Upper lobe of left lung (tissue), 4 donors: ENCODE data around the gene PTPRK.

Experiments
- EP300 ChIP-seq, 4 donors: sonication (generic); formaldehyde crosslinking; IDR thresholded peaks; one replicate each; pipeline ENCODE4 v1.5.1; 2017; ENCODE audit warnings: antibody characterized with exemption in 4 of 4, control low read depth in 2 of 4
- POLR2A ChIP-seq, 4 donors: fragments of 450-650 bp; IDR thresholded peaks; one replicate each; pipeline ENCODE4 v1.5.1; 2016 to 2017; ENCODE audit warnings: antibody characterized with exemption in 4 of 4, mild to moderate bottlenecking in 2 of 4
- POLR2AphosphoS5 ChIP-seq, 2 donors: sonication (generic); formaldehyde crosslinking; IDR thresholded peaks; one replicate each; pipeline ENCODE4 v1.5.1; 2017; ENCODE audit warnings: antibody characterized with exemption in 2 of 2
- TF ChIP-seq, protein P1 (sequence below), 6 experiments: fragments of 450-650 bp in 4 of 6; fragments of 200-600 bp in 2 of 6; sonication (generic) in 2 of 6; IDR thresholded peaks; one replicate each; pipeline ENCODE4 v1.5.1; 2016 to 2019; ENCODE audit warnings: antibody characterized with exemption in 6 of 6

DNA sequence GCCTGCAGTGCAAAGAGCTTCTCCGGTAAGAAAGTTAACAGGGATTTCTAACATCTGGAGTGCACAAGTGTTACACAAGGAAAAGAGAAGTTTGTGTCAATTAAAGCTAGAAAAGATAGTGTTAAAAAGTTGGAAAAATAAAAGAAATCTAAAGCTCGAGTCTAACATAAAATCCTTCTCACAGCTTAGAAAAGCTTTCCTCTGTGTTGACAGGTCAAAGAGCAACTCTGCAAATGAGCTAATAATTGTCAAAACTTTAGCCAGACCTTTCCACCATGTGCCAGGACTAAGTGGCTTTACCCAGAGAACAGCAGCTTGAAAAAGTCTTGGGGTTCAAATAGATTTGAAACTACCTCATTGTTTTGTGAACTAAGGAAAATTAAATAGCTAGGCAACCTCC lies 14.8 kb downstream of the PTPRK start:
- TF ChIP-seq, protein P1, sequence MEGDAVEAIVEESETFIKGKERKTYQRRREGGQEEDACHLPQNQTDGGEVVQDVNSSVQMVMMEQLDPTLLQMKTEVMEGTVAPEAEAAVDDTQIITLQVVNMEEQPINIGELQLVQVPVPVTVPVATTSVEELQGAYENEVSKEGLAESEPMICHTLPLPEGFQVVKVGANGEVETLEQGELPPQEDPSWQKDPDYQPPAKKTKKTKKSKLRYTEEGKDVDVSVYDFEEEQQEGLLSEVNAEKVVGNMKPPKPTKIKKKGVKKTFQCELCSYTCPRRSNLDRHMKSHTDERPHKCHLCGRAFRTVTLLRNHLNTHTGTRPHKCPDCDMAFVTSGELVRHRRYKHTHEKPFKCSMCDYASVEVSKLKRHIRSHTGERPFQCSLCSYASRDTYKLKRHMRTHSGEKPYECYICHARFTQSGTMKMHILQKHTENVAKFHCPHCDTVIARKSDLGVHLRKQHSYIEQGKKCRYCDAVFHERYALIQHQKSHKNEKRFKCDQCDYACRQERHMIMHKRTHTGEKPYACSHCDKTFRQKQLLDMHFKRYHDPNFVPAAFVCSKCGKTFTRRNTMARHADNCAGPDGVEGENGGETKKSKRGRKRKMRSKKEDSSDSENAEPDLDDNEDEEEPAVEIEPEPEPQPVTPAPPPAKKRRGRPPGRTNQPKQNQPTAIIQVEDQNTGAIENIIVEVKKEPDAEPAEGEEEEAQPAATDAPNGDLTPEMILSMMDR (IDR thresholded peaks at IDR 0.05) = no peak
- no peak for TF ChIP-seq EP300 (IDR thresholded peaks at IDR 0.05)
- TF ChIP-seq POLR2AphosphoS5 (IDR thresholded peaks at IDR 0.05) = no peak
- TF ChIP-seq POLR2A (IDR thresholded peaks at IDR 0.05) = no peak
